BLaER1 (cell line): ENCODE measurements around the gene CXCL6.

ENCODE experiments used
- H3K27ac ChIP-seq: shearing (Covaris generic); formaldehyde crosslinking; 2 replicates; pipeline ENCODE4 v1.8.1; 2022
- H3K27me3 ChIP-seq: shearing (Covaris generic); formaldehyde crosslinking; 2 replicates; pipeline ENCODE4 v1.8.1; 2022
- H3K36me3 ChIP-seq: shearing (Covaris generic); formaldehyde crosslinking; 2 replicates; pipeline ENCODE4 v1.8.1; 2022
- H3K4me1 ChIP-seq: shearing (Covaris generic); formaldehyde crosslinking; 2 replicates; pipeline ENCODE4 v1.8.1; 2022
- H3K4me2 ChIP-seq: shearing (Covaris generic); formaldehyde crosslinking; 2 replicates; pipeline ENCODE4 v1.8.1; 2022
- H3K4me3 ChIP-seq: shearing (Covaris generic); formaldehyde crosslinking; 2 replicates; pipeline ENCODE4 v1.8.1; 2022
- H3K9ac ChIP-seq: shearing (Covaris generic); formaldehyde crosslinking; 2 replicates; pipeline ENCODE4 v1.8.1; 2022
- H3K9me3 ChIP-seq: shearing (Covaris generic); formaldehyde crosslinking; 2 replicates; pipeline ENCODE4 v1.8.1; 2022
- H4K20me1 ChIP-seq: shearing (Covaris generic); formaldehyde crosslinking; 2 replicates; pipeline ENCODE4 v1.8.1; 2022
- Cebpa-rat ChIP-seq: shearing (Covaris generic); IDR thresholded peaks from 2 replicates; pipeline ENCODE4 v1.8.1; 2022

CXCL6 gene

DNA sequence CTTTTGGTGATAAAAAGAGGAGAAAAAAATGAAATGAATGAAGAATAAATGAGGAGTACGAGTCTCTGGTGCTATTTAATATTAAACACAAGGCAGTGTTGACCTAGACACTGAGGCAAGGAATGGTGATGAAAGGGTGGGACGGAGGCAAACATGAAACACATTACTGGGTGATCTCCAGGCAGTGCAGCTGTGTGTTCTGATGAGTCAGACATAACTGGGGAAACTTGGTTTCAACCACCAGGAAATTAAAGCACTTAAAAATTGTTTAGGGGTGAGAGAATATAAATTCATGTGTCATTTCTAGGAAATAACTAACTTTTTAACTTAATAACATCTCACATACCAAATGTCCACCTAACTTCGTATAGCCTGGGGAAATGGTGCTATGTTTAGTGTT, 19.7 kb upstream of the CXCL6 start:
- Histone ChIP-seq H3K36me3 (no peaks in the 10 kb centered on the region), H3K27ac (no peak overlapping the region), H3K4me3 (no peak overlapping the region), H3K4me2 (no peak overlapping the region), H3K9ac (no peak overlapping the region), H3K9me3 (no peaks in the 10 kb centered on the region), H3K27me3 (no peaks in the 10 kb centered on the region), H3K4me1 (peaks cover 6% of the 10 kb centered on the region; the same call in 1 of the 2 replicates), H4K20me1 (no peaks in the 10 kb centered on the region)
- no peak for TF ChIP-seq Cebpa-rat

DNA sequence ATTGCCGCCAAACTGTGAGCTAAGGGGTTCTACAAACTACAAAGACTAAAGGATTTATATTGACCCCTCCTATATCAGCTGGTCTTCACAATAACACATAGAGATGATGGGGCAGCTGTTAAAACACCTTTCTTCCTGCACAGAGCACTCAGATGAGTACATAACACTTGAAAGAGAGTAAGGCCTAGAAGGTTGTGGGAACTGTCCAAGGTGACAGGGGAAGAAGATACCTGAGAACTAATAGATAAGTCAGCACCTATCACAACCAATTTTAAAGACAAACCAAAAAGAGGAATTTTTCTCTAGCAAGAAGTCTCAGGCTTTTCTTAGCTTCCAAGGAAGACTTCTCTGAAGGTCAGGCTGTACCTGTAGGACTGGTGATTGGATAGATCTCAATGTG, 19.1 kb upstream of the CXCL6 start:
- Histone ChIP-seq H3K4me2 (no peak overlapping the region), H3K9ac (no peak overlapping the region), H4K20me1 (no peaks in the 10 kb centered on the region), H3K27me3 (no peaks in the 10 kb centered on the region), H3K4me3 (no peak overlapping the region), H3K9me3 (no peaks in the 10 kb centered on the region), H3K27ac (no peak overlapping the region), H3K4me1 (peaks cover 6% of the 10 kb centered on the region; the same call in 1 of the 2 replicates), H3K36me3 (no peaks in the 10 kb centered on the region)
- no peak for TF ChIP-seq Cebpa-rat

DNA sequence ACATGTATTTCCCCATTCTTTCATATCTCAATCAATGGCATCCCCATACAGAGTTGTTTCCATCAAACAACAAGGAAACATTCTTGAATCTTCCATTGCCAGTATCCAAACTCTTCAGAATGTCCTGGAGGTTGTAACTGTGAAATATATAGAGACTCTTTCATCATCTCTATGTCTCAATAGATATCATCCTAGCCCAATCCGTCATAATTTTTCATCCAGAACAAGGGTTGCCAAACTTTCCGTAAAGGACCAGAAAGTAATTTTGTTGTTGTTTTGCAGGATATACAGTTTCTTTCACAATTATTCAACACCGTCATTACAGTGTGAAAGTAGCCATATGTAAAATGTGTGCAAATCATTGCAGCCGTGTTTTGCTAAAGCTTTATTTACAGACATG, 15.2 kb upstream of the CXCL6 start:
- Histone ChIP-seq H3K27ac (no peak overlapping the region), H3K4me3 (no peak overlapping the region), H4K20me1 (no peaks in the 10 kb centered on the region), H3K9ac (no peak overlapping the region), H3K27me3 (no peaks in the 10 kb centered on the region), H3K36me3 (no peaks in the 10 kb centered on the region), H3K9me3 (no peaks in the 10 kb centered on the region), H3K4me2 (no peak overlapping the region), H3K4me1 (no peaks in the 10 kb centered on the region)
- no peak for TF ChIP-seq Cebpa-rat

DNA sequence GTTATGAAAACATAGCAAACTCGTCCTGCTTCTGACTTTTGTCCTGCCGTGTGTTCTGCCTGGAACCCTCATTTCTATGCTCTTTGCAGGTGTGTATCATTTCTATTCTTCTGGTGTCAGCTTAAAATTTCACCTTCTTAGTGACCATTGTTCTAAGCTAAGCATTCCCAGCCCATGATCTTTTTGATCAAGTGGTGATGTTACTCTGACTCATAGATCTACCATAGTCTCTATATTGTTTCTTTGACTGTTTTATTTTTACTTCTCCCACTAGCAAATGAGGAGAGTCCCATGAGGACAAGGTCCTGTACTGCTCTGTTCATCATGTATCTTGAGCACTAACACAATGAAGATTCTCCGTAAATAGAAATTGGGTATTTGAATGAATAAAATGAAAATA, 14.1 kb upstream of the CXCL6 start:
- H3K4me2 ChIP-seq, result no peak overlapping the region
- H4K20me1 ChIP-seq, result no peaks in the 10 kb centered on the region
- H3K27ac ChIP-seq, result no peak overlapping the region
- no peak for TF ChIP-seq Cebpa-rat
- no peaks in the 10 kb centered on the region for H3K27me3 ChIP-seq
- peaks cover 4% of the 10 kb centered on the region for H3K9me3 ChIP-seq
- no peak overlapping the region for H3K9ac ChIP-seq
- H3K4me3 ChIP-seq, result no peak overlapping the region
- no peaks in the 10 kb centered on the region for H3K4me1 ChIP-seq
- H3K36me3 ChIP-seq, result no peaks in the 10 kb centered on the region

DNA sequence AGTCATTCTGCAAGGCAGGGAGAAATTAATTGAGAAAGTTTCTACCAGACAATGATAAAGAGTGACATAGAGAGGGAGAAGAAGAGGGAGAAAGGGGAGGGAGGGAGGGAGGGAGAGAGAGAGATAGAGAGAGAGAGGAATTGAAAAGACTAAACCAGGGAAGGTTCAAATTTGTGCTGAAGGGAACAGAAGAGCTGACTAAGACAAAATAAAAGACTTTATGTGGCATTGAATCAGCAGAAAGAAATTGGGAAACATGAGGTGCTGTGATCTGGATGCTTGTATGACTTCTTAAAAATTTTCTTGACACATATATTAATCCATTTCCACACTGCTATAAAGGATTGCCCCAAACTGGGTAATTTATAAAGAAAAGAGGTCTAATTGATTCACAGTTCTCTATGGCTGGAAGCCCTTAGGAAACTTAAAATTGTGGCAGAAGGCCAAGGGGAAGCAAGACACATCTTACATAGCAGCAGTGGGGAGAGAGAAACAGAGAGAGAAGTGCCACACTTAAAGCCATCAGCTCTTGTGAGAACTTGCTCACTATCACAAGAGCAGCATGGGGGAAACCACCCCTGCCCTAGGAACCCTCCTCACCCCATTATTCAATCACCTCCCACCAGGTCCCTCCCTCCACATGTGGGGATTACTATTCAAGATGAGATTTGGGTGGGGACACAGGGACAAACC, 13.5 kb upstream of the CXCL6 start:
- Histone ChIP-seq H4K20me1 (no peaks in the 10 kb centered on the region), H3K27me3 (no peaks in the 10 kb centered on the region), H3K9me3 (peaks cover 9% of the 10 kb centered on the region), H3K9ac (no peak overlapping the region), H3K27ac (no peak overlapping the region), H3K4me2 (no peak overlapping the region), H3K4me1 (no peaks in the 10 kb centered on the region), H3K4me3 (no peak overlapping the region), H3K36me3 (no peaks in the 10 kb centered on the region)
- no peak for TF ChIP-seq Cebpa-rat

DNA sequence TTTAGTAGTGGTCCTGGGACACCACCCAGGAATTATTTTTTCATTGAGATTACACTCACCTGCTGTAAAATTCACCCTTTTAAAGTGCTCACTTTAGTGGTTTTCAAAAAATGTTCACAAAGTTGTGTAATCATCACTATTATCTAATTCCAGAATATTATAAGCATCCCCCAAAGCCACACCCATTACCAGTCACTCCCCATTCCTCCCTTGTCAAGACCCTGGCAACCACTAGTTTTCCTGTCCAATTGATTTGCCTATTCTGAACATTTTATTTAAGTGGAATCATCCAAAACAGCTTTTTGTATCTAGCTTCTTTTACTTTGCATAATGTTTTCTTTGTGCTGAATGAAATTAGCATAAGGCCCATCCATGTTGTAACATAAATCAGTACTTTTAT, 12.7 kb upstream of the CXCL6 start:
- H3K36me3 ChIP-seq, result no peaks in the 10 kb centered on the region
- H3K27me3 ChIP-seq, result no peaks in the 10 kb centered on the region
- no peaks in the 10 kb centered on the region for H4K20me1 ChIP-seq
- TF ChIP-seq Cebpa-rat, result no peak
- no peaks in the 10 kb centered on the region for H3K4me1 ChIP-seq
- peaks cover 11% of the 10 kb centered on the region for H3K9me3 ChIP-seq
- no peak overlapping the region for H3K27ac ChIP-seq
- H3K9ac ChIP-seq, result no peak overlapping the region
- no peak overlapping the region for H3K4me2 ChIP-seq
- no peak overlapping the region for H3K4me3 ChIP-seq

DNA sequence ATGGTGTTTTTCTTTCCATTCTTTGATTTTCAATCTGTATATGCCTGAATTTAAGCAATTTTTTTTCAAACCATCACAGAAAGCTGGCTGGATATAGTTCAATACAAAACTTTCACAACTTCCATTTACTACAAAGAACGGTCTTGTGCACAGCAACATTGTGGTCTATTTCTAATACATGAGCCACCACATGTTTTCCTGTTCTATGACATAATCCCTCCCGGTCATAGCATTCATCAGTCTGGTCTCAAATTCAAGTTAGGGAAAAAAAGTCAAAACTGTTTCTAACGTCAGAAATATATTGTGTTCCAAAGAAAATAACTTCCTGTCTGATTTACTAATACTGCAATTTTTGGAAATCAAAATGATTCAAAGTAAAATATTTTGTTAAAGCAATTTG, 7.5 kb upstream of the CXCL6 start:
- Histone ChIP-seq H3K9me3 (peaks cover 11% of the 10 kb centered on the region), H3K36me3 (no peaks in the 10 kb centered on the region), H3K4me3 (no peak overlapping the region), H4K20me1 (no peaks in the 10 kb centered on the region), H3K9ac (no peak overlapping the region), H3K4me1 (no peaks in the 10 kb centered on the region), H3K4me2 (no peak overlapping the region), H3K27ac (no peak overlapping the region), H3K27me3 (no peaks in the 10 kb centered on the region)
- no peak for TF ChIP-seq Cebpa-rat

DNA sequence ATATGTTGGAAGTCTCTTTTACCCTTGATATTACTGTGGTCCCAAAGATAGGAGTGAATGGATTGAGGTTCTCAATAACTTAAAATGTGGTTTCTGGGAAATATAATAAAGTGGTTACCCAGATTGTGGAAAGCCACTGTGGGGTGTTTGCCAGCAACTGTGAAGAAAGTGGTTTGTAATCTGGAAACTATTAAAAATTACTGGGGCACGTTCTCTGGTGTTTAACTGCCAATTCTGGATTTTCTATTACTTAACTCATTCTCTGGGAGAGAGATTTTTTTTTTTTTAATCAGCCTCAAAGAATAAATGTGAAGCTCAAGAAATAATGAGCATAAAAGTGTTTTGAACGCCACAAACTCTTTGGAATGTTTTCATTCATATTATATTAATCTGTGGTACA, 4.9 kb upstream of the CXCL6 start:
- Histone ChIP-seq H3K4me1 (no peaks in the 10 kb centered on the region), H3K4me2 (no peak overlapping the region), H4K20me1 (no peaks in the 10 kb centered on the region), H3K27me3 (no peaks in the 10 kb centered on the region), H3K4me3 (no peak overlapping the region), H3K9me3 (peaks cover 12% of the 10 kb centered on the region), H3K27ac (no peak overlapping the region), H3K9ac (no peak overlapping the region), H3K36me3 (no peaks in the 10 kb centered on the region)
- no peak for TF ChIP-seq Cebpa-rat

DNA sequence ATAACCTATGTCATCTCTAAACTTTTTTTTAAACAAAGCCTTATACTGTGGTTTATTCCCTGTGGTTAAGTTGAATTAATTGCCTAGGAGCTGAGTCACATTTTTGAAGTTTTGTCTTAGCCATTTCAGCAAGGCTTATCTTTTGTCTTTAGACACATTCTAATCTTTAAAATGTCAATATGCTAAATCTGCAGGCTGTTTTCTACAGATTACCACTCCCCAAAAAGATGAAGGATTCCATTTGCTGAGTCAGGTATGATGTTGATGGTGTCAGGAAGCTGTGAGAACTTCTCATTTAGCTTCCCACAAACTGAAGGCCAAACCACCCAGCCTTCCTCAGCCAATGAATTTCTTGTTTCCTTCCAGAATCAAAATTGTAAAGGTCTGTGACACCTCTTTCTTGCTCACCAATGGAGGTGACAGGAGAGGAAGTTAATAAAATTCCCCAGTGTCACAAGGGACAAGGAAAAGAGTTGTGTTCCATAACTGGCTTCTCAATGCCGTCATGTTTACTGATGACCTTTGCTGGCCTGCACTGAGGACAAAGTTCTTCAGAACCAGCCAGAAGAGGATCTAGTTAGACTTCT, 3.7 kb upstream of the CXCL6 start:
- H4K20me1 ChIP-seq, result no peaks in the 10 kb centered on the region
- peaks cover 7% of the 10 kb centered on the region for H3K9me3 ChIP-seq
- H3K27me3 ChIP-seq, result no peaks in the 10 kb centered on the region
- H3K27ac ChIP-seq, result no peak overlapping the region
- TF ChIP-seq Cebpa-rat, result no peak
- no peak overlapping the region for H3K4me3 ChIP-seq
- no peaks in the 10 kb centered on the region for H3K36me3 ChIP-seq
- H3K4me2 ChIP-seq, result no peak overlapping the region
- H3K9ac ChIP-seq, result no peak overlapping the region
- H3K4me1 ChIP-seq, result no peaks in the 10 kb centered on the region

DNA sequence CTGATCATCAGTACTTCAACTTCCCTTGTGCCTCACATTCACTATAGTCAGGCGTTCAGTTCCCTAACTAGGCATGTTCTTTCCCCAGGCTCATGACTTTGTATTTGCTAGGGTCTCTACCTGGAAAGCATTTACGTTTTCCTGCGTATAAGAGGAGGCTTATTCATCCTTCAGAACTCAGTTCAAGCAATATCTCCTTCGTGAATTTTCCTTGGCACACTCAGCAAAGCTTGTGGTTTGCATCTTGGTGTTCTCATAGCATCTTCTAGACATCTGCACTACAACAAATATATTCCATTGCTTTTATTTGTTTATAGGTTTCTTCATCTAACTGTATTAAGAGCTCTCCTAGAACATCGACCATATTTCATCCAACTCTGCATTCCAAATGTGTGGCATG, 2.6 kb downstream of the CXCL6 start:
- Histone ChIP-seq H3K36me3 (no peaks in the 10 kb centered on the region), H3K9me3 (0 out of 2 replicates have a peak, but pooled peaks cover 3% of the 10 kb centered on the region), H3K4me1 (no peaks in the 10 kb centered on the region), H3K27me3 (no peaks in the 10 kb centered on the region), H3K9ac (no peak overlapping the region), H3K4me2 (no peak overlapping the region), H3K4me3 (no peak overlapping the region), H4K20me1 (no peaks in the 10 kb centered on the region), H3K27ac (no peak overlapping the region)
- TF ChIP-seq Cebpa-rat, result no peak
